Esophagus (tissue), 2 donors: ENCODE data around the gene NSF. TPM values are rescaled to one million over a fixed set of nuclear protein-coding genes. Genes with fewer than 3 reads are reported as not detected.
"Not testable (repeated sequence)": the region's sequence is repeated elsewhere in the genome, so short reads cannot be mapped to it uniquely, and the experiment has no call there.

Source experiments
- H3K27ac ChIP-seq, 2 donors: one replicate each; pipeline ENCODE4 v1.5.1; 2013; ENCODE audit warnings: low read depth in 2 of 2, mild to moderate bottlenecking in 2 of 2, inconsistent platforms in 1 of 2, low read length in 1 of 2, moderate library complexity in 1 of 2
- H3K27me3 ChIP-seq, 2 donors: one replicate each; pipeline ENCODE4 v1.6.1; 2013; ENCODE audit warnings: low read length in 2 of 2, control low read depth in 1 of 2, mild to moderate bottlenecking in 1 of 2; ENCODE audit not compliant: insufficient read depth in 2 of 2, control insufficient read depth in 1 of 2
- H3K36me3 ChIP-seq, 2 donors: one replicate each; pipeline ENCODE4 v1.6.1; 2013; ENCODE audit warnings: low read length in 1 of 2; ENCODE audit not compliant: control insufficient read depth in 2 of 2, insufficient read depth in 2 of 2
- H3K4me1 ChIP-seq, 2 donors: one replicate each; pipeline ENCODE4 v1.6.1; 2013; ENCODE audit warnings: low read length in 1 of 2; ENCODE audit not compliant: control insufficient read depth in 2 of 2, insufficient read depth in 2 of 2
- H3K4me3 ChIP-seq, 2 donors: one replicate each; pipeline ENCODE4 v1.5.1; 2013; ENCODE audit warnings: low read length in 2 of 2, mild to moderate bottlenecking in 2 of 2, low read depth in 1 of 2, moderate library complexity in 1 of 2
- H3K9me3 ChIP-seq, 2 donors: one replicate each; pipeline ENCODE4 v1.6.1; 2013; ENCODE audit warnings: mild to moderate bottlenecking in 2 of 2, low read depth in 1 of 2, low read length in 1 of 2, moderate library complexity in 1 of 2; ENCODE audit not compliant: control insufficient read depth in 2 of 2, insufficient read depth in 1 of 2
- WGBS, 2 donors: extraction: QIAGEN DNeasy Blood & Tissue Kit; methylation state at CpG; one replicate each; pipeline ENCODE4 v1.1.7; 2013; 5-methylcytosine and 5-hydroxymethylcytosine counted together
- polyA plus RNA-seq, 2 donors: library from polyadenylated mRNA; stranded (reverse); fragments of 200-250 nt; gene quantifications; one replicate each; pipeline ENCODE4 v1.2.3, GENCODE V29; 2013
- donor health status: healthy with polysubstance abuse.
- donor health status: Bipolar disorder and iron deficiency.

The NSF gene
- polyA plus RNA-seq, 2 donors: 9.0 to 16.4 TPM

DNA sequence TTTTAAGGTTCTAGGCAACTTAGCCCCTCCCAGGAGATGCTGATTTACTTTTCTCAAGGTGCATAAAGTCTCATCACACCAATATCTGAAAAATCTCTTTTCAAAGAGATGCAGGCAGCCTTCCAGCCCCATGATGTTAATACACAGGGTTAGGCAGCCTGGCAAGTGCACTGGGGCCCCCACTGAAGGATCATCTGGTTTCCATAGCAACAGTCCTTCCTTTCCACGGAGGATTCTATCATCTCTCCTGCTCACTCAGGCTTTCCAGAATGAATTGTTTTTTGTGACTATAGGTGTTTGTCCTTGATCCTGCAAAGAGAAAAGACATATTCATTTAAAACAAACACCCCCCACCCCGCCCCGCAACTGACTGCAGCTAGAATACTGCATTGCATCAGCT is 5.0 kb upstream of the NSF start:
- H3K9me3 ChIP-seq, H3K4me3 ChIP-seq, H3K27ac ChIP-seq, H3K27me3 ChIP-seq, H3K36me3 ChIP-seq, H3K4me1 ChIP-seq: not testable (repeated sequence)
- WGBS, 2 donors: no CpG with 5 or more reads among the region's 3 CpGs

DNA sequence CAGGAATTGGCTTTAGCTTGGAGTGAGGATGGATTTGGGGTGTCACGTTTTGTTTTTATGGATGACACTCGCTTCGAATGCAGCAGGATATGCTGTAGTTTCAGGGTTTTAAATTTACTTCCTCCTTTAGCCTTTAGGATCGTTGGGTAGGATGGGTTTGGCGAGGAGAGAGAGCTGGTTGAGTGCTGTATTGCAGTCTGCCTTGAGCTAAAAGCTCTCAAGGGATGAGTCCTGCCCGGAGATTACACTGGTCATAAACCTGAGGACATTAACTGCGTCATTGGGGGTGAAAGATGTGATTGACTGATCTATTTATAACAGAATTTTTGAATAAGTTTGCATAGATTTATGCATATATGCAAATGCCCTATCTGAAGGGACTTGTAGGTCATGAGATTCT is 863 bp downstream of the NSF start:
- not testable (repeated sequence) for H3K9me3 ChIP-seq, H3K27ac ChIP-seq, H3K4me3 ChIP-seq, H3K27me3 ChIP-seq, H3K36me3 ChIP-seq, H3K4me1 ChIP-seq
- WGBS, 2 donors: no CpG with 5 or more reads among the region's 7 CpGs

DNA sequence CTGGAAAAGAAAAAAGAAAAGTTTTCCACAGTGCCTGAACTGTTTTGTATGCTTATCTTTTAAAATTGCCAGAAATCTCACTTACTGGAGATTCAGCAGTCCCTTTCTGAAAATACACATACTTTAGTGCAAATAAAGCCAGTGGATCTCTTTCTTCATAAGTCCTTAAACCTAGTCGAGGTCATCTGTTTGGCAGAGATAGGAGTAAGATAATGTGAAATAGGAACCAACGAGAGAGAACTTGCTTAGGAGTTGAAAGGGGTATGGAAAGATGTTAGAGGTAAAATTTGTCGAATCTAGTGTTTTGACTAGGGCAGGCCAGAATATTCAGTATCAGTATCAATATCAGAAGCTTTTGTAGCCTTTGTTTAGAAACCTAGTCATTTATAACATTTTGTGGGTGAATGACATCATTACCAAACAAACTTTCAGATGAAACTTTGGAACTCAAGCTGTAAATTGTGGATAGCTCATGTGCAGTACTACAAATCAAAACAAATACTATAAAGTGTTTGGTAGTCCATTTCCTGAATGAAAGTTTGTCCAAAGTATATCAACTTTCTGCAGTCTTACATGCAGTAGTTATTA is 8.0 kb downstream of the NSF start:
- not testable (repeated sequence) for H3K9me3 ChIP-seq, H3K4me3 ChIP-seq, H3K36me3 ChIP-seq, H3K27me3 ChIP-seq, H3K27ac ChIP-seq, H3K4me1 ChIP-seq
- WGBS, 2 donors: 33 to 43% methylated on average over 2 of the region's 3 CpGs

DNA sequence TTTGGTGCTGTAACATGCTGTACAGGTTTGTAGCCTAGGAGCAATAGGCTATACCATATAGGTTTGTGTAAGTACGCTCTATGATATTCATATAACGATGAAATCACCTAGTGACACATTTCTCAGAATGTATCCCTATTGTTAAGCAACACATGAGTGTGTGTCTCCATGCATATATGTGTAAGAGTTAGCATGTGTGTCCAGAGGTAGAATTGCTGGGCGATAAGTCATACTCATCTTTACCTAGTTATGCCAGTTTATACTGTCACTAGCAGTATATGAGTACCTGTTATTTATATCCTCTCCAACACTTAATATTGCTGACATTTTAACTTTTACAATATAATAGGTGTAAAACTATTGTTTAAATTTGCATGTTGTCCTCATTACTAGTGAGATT is 10.3 kb downstream of the NSF start:
- H3K36me3 ChIP-seq, H3K4me1 ChIP-seq, H3K27ac ChIP-seq, H3K9me3 ChIP-seq, H3K4me3 ChIP-seq, H3K27me3 ChIP-seq: not testable (repeated sequence)
- WGBS, 2 donors: no CpG with 5 or more reads among the region's 3 CpGs

DNA sequence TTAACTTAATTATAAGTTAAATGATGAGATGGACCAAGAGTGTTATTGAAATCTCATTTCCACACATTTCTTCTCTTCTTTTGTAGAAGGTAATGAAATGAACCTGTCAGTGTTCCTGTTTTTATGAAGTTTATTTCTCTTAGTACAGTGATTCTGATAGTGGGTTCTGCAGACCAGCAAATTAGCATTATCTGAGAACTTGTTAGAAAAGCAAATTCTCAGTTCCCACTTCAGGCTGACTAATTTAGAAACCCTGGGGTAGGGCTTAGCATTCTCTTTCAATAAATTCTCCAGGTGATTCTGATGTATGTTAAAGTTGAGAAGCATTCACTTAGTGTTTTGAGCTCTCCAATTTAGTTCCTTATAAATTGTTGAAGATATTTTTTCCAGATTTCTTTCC is 12.7 kb downstream of the NSF start:
- not testable (repeated sequence) for H3K36me3 ChIP-seq, H3K27ac ChIP-seq, H3K9me3 ChIP-seq, H3K4me1 ChIP-seq, H3K27me3 ChIP-seq, H3K4me3 ChIP-seq

DNA sequence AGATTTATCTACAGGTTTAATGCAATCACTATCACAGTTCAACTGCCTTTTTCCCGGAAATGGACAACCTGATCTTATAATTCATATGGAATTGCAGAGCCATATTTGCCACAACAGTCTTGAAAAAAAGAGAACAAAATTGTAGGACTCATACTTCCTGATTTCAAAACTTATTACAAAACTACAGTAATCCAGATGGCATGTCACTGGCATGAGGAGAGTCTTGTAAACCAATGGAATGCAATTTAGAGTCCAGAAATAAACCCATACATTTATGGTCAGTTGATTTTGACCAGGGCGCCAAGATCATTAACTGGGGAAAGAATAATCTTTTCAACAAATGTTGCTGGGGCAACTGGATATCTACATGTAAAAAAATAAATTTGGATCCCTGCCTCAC is 20.8 kb downstream of the NSF start:
- not testable (repeated sequence) for H3K27me3 ChIP-seq, H3K4me1 ChIP-seq, H3K36me3 ChIP-seq, H3K4me3 ChIP-seq, H3K9me3 ChIP-seq, H3K27ac ChIP-seq
- WGBS, 2 donors: no CpG with 5 or more reads among the region's 2 CpGs

DNA sequence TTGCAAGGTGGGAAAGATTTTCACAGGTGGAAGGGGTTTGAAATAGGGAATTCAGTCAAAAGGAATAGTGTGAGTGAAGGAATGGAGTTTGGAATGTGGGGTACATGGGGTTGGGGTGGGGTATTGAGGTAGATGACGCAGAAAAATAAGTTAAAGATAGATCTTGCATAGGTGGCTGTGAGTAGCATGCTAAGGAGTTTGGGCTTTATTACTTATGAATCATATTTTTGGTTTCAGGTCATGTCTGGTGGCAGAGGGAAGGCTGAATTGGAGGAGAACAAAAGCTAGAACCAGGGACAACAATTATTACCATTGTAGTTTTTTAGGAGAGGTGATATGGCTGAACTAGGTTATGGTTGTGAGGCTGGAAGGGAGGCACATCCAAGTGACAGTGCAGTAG is 23.4 kb downstream of the NSF start:
- not testable (repeated sequence) for H3K36me3 ChIP-seq, H3K27me3 ChIP-seq, H3K9me3 ChIP-seq, H3K27ac ChIP-seq, H3K4me3 ChIP-seq, H3K4me1 ChIP-seq
- no CpG with 5 or more reads among the region's 1 CpG for WGBS, 2 donors

DNA sequence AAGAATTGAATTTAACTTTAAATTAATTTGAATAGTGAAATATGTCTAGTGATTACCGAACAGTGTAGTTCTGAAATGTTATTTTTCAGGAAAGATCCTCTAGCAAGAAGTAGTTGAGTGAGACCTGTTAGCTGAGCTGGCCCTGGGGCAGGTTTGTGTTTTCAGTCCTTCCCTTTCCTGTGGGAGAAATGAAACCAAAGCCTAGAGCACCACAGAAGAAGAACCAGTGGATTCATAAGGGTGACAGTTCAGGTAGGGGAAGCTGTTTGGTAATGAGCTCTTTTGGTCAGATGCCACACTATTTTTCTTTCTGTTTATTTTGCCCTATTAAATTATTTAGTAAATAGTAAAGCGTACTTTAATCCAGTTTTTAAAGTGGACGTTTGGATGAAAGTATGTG is 26.7 kb downstream of the NSF start:
- no CpG with 5 or more reads among the region's 3 CpGs for WGBS, 2 donors
- not testable (repeated sequence) for H3K27me3 ChIP-seq, H3K4me1 ChIP-seq, H3K36me3 ChIP-seq, H3K27ac ChIP-seq, H3K4me3 ChIP-seq, H3K9me3 ChIP-seq

DNA sequence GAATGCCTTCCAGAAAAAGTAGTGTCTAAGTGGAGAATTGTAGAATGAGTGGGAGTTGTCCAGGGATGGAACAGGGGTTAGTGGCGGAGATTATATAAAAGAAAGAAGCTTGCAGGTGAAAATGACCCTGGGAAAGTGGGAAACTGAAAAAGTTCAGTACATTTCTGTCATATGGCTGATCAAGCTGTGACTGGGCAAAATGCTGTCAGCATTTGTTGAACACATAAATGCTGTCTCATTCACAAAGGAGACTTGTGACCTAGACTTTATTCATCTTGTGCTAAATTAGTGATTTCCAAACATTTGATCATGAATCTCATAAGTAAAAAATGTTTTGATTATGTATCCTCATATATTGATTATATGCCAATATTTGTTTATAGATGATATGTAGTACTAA is 28.5 kb downstream of the NSF start:
- H3K27me3 ChIP-seq, H3K36me3 ChIP-seq, H3K9me3 ChIP-seq, H3K27ac ChIP-seq, H3K4me1 ChIP-seq, H3K4me3 ChIP-seq: not testable (repeated sequence)
- no CpG with 5 or more reads among the region's 1 CpG for WGBS, 2 donors

DNA sequence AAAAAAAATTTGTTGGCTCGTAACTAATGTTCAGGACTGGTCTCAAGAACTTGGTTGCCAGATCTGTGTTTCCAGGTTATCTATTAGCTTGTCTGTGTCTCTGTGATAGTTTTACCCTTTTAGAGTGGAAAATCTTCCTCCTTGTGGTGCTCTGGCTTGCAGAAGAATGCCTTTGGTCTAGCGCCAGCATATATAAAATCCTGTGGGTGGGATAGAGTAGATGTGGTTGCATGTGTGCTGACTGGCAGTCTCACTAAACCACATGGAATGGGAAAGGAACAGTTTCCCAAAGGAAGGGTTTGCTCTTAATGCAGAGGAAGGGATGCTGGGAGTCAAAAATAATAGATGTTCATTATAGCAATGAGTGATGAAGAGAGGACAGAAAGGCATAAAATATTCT is 33.3 kb downstream of the NSF start:
- not testable (repeated sequence) for H3K9me3 ChIP-seq, H3K4me3 ChIP-seq, H3K4me1 ChIP-seq, H3K36me3 ChIP-seq, H3K27ac ChIP-seq, H3K27me3 ChIP-seq
- no CpG with 5 or more reads among the region's 2 CpGs for WGBS, 2 donors
